Measurements from ENCODE around the gene UGT2B28.
A peak's percentile ranks its signal among the peaks of the same experiment; 100 is the strongest.
"Not testable (repeated sequence)": the region's sequence is repeated elsewhere in the genome, so short reads cannot be mapped to it uniquely, and the experiment has no call there.

UGT2B28 gene

GRCh38 chr4:69280081-69280480, at the start of gene UGT2B28:
UGT2B28 (plus strand) TSS chr4:69280475; CDS start chr4:69280501, 26 bp downstream.
- not testable (repeated sequence) for DNase-seq (ENCODE audit: low read depth)

DNA sequence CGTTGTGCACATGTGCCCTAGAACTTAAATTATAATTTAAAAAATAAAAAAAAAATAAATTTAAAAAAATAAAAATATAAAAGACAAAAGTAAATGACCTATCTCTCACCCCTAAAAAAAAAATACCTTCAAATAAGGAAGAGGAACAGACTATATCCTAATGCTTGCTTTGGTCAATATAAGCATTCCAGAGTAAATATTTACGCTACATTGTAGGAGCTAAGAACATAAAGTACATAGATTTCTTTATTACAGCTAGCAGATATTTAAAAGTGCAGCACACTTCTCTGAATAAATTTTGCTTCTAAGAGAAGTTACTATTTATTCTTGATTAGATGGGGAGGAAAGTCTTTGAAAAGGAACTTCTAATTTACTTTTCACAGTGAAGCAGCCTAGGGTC, 41.2 kb upstream of the UGT2B28 start:
- no peak overlapping the region for H3K4me3 ChIP-seq (ENCODE audit: low read depth, low read length)
- DNase-seq (ENCODE audit: low read depth): no peak
- no peak for TF ChIP-seq POLR2A (IDR thresholded peaks at IDR 0.05; ENCODE audit: extremely low read depth, insufficient read length)
- TF ChIP-seq MAX (IDR thresholded peaks at IDR 0.05; ENCODE audit: low read depth, low read length): no peak
- TF ChIP-seq CTCF (IDR thresholded peaks at IDR 0.05; ENCODE audit: low read depth, low read length): no peak
- no peak for TF ChIP-seq MYC (IDR thresholded peaks at IDR 0.05; ENCODE audit: low read depth, low read length)

More at GRCh38 chr4:69280081-69280480, at the start of gene UGT2B28:
- not testable (repeated sequence) for H3K4me3 ChIP-seq (ENCODE audit: low read depth, low read length)

DNA sequence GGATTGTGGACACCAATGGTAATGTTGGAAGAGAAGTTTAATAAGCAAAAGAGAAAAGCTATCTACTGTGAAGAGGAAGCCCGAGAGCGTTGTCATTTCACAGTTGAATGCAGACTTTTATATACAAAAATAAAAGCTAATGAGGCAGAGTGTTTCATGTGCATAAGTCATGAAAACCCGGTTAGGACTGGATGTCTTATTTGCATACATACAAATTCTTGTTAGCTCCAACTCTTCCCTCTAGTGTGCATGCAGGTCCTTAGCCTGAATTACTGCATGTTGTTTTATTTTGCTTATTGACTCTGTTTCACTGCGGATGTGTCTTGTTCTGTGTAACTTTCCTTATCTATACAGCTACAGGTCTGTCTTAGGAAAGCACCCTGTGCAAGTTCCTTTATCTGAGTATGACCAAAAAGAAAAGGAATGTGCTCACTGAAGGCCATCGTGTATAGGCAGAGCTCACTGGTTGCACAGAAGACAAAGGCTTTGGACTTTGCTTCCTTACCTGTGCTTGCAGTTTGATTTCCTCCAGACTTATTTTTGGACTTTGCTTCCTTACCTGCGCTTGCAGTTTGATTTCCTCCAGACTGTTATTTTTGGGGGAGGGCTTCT, 40.6 kb upstream of the UGT2B28 start:
- peak; percentile 19 for DNase-seq (ENCODE audit: low read depth)
- TF ChIP-seq MYC (IDR thresholded peaks at IDR 0.05; ENCODE audit: low read depth, low read length) (no peak), CTCF (IDR thresholded peaks at IDR 0.05; ENCODE audit: low read depth, low read length) (no peak), MAX (IDR thresholded peaks at IDR 0.05; ENCODE audit: low read depth, low read length) (no peak), POLR2A (IDR thresholded peaks at IDR 0.05; ENCODE audit: extremely low read depth, insufficient read length) (no peak)
- H3K4me3 ChIP-seq (ENCODE audit: low read depth, low read length): no peak overlapping the region

- not testable (repeated sequence) for H3K4me3 ChIP-seq (ENCODE audit: low read depth, low read length); DNase-seq (ENCODE audit: low read depth)
These were observed 39.5 kb upstream of the UGT2B28 start for GRCh38 chr4:69240787-69241186.

DNA sequence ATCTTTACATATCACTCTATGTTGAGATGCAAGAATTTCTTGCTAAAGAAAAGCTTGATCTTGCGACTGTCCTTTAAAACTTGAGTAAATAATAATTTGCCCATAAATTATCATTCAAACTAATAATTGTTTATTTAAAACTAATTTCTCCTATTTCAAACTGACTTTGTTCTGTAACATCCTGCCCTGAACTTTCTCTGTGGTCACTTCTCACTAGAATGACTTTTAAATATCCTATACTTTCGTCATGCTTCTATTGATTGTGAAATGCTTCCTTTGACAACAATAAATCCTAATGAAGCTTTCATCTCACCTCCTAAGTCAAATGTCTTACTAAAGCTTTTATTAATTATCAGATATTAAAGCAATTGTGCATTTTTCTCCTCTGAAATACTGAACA, 38.5 kb upstream of the UGT2B28 start:
- peak; percentile 80 for DNase-seq (ENCODE audit: low read depth)
- H3K4me3 ChIP-seq (ENCODE audit: low read depth, low read length): peak overlapping the region; percentile 34

GRCh38 chr4:69242562-69243240, 37.6 kb upstream of the UGT2B28 start:
- not testable (repeated sequence) for H3K4me3 ChIP-seq (ENCODE audit: low read depth, low read length)
- peak; percentile 63 for DNase-seq (ENCODE audit: low read depth)

DNA sequence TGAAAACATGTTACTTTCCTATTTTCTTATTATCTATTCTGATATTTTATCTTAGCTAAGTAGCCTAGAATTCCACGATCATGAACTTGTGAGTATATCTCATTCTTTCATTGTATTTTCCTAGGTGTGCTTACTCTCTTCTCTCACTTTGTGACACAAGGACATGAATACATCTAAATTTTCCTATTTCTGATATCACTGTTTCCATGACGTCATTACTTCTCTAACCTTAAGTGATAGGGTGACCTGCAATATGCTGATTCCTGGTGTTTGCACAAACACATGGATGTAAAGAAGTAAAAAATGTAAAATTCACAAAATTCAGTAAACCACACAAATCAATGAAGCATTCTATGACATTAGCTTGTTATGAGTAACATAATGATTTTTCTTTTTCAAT, 29.4 kb upstream of the UGT2B28 start:
- not testable (repeated sequence) for H3K4me3 ChIP-seq (ENCODE audit: low read depth, low read length); DNase-seq (ENCODE audit: low read depth)

DNA sequence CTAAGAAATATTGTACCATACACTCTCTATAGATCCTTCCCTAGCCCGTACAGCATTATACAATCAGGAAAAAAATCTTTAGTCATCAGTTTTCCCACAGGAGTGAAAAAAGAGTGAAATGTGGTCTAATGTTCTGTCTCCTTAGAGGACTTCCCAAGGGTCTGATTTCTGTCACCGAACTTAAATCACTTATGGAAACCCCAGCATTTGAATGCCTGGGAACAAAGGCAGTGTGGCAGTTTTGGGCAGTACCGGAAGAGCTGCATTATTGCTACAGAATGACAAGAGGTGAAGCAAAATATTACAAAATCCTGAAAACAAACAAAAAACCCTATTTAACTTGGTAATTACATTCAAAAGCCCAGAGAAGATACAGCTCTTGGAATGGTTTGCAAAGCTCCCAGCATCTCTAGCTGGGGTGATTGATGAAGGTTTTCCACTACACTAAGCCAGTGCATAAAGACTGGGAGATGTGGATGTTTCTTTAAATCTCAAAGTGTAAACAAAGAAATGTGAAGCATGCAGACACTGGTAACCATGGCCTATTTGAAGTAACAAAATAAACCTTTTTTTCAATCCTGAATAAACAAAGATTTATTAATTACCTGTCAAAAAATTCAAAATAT, 27.0 kb upstream of the UGT2B28 start:
- DNase-seq (ENCODE audit: low read depth); H3K4me3 ChIP-seq (ENCODE audit: low read depth, low read length): not testable (repeated sequence)

GRCh38 chr4:69268612-69269011, 11.7 kb upstream of the UGT2B28 start:
- DNase-seq (ENCODE audit: low read depth); H3K4me3 ChIP-seq (ENCODE audit: low read depth, low read length): not testable (repeated sequence)

GRCh38 chr4:69296356-69296755, 16.1 kb downstream of the UGT2B28 start:
- DNase-seq (ENCODE audit: low read depth): not testable (repeated sequence)

GRCh38 chr4:69308426-69309033, 28.3 kb downstream of the UGT2B28 start:
- H3K4me3 ChIP-seq (ENCODE audit: low read depth, low read length): peak overlapping the region; percentile 65
- peak; percentile 43 for DNase-seq (ENCODE audit: low read depth)

More at GRCh38 chr4:69296356-69296755, 16.1 kb downstream of the UGT2B28 start:
- not testable (repeated sequence) for H3K4me3 ChIP-seq (ENCODE audit: low read depth, low read length)

DNA sequence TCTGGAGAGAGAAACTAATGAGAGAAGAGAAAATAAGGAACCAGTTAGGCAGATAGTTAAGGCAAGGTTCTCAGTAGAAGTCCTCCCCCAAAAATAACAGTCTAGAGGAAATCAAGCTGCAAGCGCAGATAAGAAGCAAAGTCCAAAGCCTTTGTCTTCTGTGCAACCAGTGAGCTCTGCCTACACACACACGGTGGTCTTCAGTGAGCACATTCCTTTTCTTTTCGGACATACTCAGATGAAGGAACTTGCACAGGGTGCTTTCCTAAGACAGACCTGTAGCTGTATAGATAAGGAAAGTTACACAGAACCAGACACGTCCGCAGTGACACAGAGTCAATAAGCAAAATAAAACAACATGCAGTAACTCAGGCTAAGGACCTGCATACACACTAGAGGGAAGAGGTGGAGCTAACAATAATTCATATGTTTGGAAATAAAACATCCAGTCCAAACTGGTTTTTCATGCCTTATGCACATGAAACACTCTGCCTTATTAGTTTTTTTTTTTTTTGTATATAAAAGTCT, 29.3 kb downstream of the UGT2B28 start:
- peak; percentile 89 for DNase-seq (ENCODE audit: low read depth)
- H3K4me3 ChIP-seq (ENCODE audit: low read depth, low read length): peak overlapping the region; percentile 65

DNA sequence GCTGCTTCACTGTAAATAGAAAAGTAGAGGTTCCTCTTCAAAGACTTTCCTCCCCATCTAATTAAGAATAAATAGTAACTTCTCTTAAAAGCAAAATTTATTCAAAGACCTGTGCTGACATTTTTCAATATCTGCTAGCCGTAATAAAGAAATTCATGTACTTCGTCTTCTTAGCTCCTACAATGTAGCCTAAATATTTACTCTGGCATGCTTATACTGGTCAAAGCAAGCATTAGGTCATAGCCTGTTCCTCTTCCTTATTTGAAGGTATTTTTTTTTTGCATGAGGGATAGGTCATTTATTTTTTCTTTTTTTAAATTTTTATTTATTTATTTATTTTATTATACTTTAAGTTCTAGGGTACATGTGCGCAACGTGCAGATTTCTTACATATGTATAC, 30.0 kb downstream of the UGT2B28 start:
- DNase-seq (ENCODE audit: low read depth): not testable (repeated sequence)
- peak overlapping the region; percentile 65 for H3K4me3 ChIP-seq (ENCODE audit: low read depth, low read length)

Data from NB4 (cell line).